Melanocyte of skin (primary cell): ENCODE results near the gene ZNF284. TPM values are rescaled to one million over a fixed set of nuclear protein-coding genes. Genes with fewer than 3 reads are reported as not detected.

Experiments used
- small RNA-seq, 2 donors: library from RNA; depleted of rRNA; stranded (forward); fragments of <200 nt; gene quantifications; one replicate each; pipeline ENCODE3, GENCODE V24; 2012
- total RNA-seq, 2 donors: library from RNA; depleted of rRNA; stranded (reverse); fragments of >200 nt; gene quantifications; 2 replicates each; pipeline ENCODE4 v1.2.3, GENCODE V29; 2012

ZNF284 gene
- 1 to 10 TPM; 3.8 to 5.3 TPM for total RNA-seq

DNA sequence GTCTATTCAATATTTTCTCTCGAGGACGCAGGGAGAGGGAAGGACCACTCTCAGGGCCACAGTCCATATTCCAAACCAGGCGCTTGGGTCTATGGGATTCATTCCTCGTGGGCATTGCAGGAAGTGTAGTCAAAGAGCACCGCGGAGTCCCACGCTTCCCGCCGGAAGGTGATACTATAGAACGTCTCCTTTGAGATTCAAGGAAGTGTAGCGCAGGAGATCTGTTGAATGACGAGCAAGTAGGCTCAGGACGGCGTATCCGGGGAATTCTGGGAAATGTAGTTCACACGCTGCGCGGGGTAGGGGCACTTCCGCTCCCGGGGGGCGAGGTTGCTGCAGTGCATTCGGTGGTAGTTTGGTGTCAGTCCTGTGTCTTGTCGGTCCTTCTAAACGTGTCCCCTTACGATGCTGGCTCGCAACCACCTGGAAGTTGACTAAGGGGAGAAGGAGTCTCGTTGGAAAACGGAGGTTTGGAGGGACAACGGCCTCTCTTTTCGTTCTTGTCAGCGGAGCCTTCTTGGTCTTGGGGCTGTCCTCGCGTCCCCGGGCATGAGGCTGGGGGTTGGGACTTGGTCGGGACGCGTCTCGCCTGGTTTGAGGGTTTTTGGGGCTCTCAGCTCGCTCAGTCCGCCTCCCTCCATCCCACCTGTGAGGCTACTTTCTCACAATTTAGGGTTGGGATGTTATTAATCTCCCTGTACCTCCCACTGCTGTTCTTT lies at the start of gene ZNF284:
Gene ZNF284, plus strand, starts transcription at position 336 of the 719 bp plus-strand sequence. CDS start 4,231 bp downstream, outside the sequence.

DNA sequence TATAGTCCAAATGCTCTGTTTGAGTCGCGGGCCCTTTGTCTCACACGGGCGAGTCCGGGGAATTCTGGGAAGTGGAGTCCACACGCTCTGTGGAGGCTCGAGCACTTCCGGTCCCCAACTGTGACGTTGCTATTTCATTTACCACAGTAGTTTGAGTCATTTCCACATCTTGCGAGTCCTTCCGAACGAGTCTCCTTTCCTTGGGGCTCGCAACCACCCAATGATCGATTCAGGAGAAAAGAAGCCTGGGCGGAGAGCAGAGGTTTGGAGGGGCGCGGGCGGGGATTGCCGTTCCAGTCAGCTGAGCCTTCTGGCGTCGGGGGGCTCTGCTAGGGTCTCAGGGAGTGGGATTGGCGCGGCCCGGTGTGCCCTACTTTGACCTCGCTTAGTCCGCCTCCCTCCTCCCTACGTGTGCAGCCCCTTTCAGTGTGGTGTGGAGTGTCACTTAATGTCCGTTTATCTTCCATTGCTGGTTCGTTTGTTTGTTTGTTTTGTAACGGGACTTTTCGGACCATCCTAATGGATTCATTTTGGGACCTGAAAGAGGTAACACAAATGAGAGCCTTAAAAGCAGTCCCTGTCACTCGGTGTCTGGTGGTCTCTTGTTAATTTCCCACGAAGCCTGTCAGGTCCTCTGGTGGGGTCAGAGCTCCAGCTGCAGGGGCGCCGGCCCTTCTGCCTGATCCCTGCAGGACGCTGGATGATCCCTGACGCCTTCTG lies 46.6 kb upstream of the ZNF284 start, which contains the start of gene ZNF222:
Gene ZNF222, plus strand, starts transcription at position 163 of the 720 bp plus-strand sequence. Its CDS starts 58 bp downstream, at position 221.

DNA sequence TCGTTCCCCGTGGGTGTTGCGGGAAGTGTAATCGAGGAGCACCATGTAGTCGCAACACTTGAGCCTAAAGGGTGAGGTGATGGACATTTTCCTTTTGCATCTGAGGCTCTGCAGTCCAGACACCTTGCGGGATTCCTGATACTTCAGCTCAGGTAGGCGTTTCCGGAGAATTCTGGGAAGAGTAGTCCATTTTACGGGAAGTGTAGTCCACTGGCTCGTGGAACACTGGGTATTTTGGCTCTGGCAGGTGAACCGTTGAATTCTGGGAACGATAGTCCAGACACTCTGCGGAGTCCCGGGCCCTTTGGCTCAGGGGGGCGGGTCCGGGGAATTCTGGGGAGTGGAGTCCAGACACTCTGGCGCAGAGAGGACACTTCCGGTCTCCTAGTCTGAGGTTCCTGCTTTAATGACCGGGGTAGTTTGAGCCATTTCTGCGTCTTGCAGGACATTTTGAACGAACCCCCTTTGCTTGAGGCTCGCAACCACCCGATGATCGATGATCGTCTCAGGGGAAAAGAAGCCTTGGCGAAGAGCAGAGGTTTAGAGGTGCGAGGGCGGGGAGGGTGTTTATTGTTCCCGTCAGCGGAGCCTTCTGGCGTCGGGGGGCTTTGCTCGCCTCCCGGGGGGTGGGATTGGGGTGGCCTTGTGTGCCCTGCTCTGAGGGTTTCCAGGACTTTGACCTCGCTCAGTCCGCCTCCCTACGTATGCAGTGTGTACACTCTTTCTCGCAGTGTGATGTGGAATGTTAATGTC lies 20.1 kb upstream of the ZNF284 start, which contains the start of gene ZNF223:
Gene ZNF223, plus strand, starts transcription at position 387 of the 753 bp plus-strand sequence. CDS start 3,141 bp downstream, outside the sequence.

DNA sequence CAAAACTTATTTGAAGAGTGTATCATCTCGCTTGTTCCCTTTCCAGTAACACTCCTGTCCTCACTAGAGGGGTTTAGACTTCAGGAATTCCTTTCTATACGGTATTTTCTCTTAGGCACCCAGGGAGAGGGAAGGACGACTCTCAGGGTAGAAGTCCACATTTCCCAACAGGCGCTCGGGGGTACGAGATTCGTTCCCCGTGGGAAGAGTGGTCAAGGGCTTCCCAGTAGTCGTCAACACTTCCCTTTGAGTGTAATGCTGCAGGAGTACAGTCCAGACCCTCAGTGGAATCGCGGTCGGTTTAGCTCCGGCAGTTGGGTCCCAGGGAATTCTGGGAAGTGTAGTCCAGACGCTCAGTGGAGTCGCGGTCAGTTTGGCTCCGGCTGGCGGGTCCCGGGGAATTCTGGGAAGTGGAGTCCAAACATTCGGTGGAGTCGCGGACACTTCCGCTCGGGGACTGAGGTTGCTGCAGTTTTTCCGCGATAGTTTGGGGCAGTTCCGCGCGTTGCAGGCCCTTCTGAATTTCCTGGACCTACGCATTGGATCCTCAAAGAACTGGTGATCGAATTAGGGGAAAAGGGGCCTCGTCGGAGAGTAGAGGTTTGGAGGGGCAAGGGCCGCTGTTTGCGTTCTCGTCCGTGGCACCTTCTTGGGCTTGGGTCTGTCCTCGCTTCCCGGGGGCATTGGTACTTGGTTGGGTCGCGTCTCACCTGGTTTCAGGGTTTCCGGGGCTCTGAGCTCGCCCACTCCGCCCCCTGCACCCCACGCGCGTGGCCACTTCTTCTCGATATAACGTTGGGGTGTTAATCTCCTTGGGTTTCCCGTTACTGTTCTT lies 22.2 kb downstream of the ZNF284 start, which contains the start of gene ZNF224:
Gene ZNF224, plus strand, starts transcription at position 431 of the 835 bp plus-strand sequence. CDS start 3,513 bp downstream, outside the sequence.

DNA sequence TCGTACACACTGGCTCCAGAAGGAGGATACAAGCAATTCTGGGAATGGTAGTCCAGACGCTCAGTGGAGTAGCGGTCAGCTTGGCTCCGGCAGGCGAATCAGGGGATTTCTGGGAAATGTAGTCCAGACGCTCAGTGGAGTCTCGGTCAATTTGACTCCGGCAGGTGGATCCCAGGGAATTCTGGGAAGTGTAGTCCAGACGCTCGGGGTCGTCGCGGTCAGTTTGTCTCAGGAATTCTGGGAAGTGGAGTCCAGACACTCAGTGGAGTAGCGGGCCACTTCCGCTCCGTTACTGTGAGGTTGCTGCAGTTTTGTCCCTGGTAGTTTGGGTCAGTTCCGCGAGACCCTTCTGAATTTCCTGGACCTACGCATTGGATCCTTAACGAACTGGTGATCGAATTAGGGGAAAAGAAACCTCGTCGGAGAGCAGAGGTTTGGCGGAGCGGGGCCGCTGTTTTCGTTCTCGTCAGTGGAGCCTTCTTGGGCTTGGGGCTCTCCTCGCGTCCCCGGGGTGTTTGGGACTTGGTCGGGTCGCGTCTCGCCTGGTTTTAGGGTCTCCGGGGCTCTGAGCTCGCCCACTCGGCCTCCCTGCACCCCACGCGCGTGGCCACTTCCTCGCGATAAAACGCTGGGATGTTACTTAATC lies 41.3 kb downstream of the ZNF284 start, which contains the start of gene ZNF225:
Gene ZNF225, plus strand, starts transcription at position 262 of the 646 bp plus-strand sequence. CDS start 2,429 bp downstream, outside the sequence.

Small RNA genes within 50 kb of the gene (small RNA-seq; reads per million reads assigned to genes)
- 0 reads per million in 2 donors for gene RNU6-902P

Other genes with a start within 250 kb of the ZNF284 start
- 1 to 10 TPM; 6.5 to 9.3 TPM for gene ZNF283, start 244.8 kb upstream of the ZNF284 start, total RNA-seq
- 1 to 10 TPM; 1.3 to 1.4 TPM for gene ZNF404, start 188.2 kb upstream of the ZNF284 start, total RNA-seq
- 10 to 100 TPM; 16.9 to 23.3 TPM for gene ZNF45, start 136.9 kb upstream of the ZNF284 start, total RNA-seq
- 1 to 10 TPM; 7.9 to 8.0 TPM for gene ZNF221, start 120.9 kb upstream of the ZNF284 start, total RNA-seq
- 1 to 10 TPM; 4.8 to 5.0 TPM for gene ZNF155, start 88.0 kb upstream of the ZNF284 start, total RNA-seq
- 1 to 10 TPM; 3.4 to 4.7 TPM for gene ZNF230, start 69.2 kb upstream of the ZNF284 start, total RNA-seq
- gene ZNF222, start 46.8 kb upstream of the ZNF284 start, total RNA-seq, result 1 to 10 TPM; 5.3 to 7.2 TPM
- 1 to 10 TPM; 3.0 to 5.2 TPM for gene ZNF223, start 20.1 kb upstream of the ZNF284 start, total RNA-seq
- 10 to 100 TPM; 23.0 to 28.9 TPM for gene ZNF224, start 22.2 kb downstream of the ZNF284 start, total RNA-seq
- 1 to 10 TPM; 3.3 to 4.8 TPM for gene ZNF225, start 41.2 kb downstream of the ZNF284 start, total RNA-seq
- 10 to 100 TPM; 10.7 to 12.0 TPM for gene ZNF234, start 69.4 kb downstream of the ZNF284 start, total RNA-seq
- gene ZNF226, start 92.9 kb downstream of the ZNF284 start, total RNA-seq, result 10 to 100 TPM; 12.7 to 14.1 TPM
- 10 to 100 TPM; 14.5 to 16.3 TPM for gene ZNF227, start 140.4 kb downstream of the ZNF284 start, total RNA-seq
- 1 to 10 TPM; 2.3 to 2.4 TPM for gene ZNF233, start 187.7 kb downstream of the ZNF284 start, total RNA-seq
- 1 to 10 TPM; 4.7 to 6.9 TPM for gene ZNF235, start 232.9 kb downstream of the ZNF284 start, total RNA-seq